Caco-2 (cell line): ENCODE results near the gene ETNK1. TPM values are rescaled to one million over a fixed set of nuclear protein-coding genes. Genes with fewer than 3 reads are reported as not detected.

ENCODE experiments used
- BruUV-seq: library from RNA; stranded (reverse); fragments of 400-500 nt; replicated peaks from 2 replicates; lab custom pipeline; 2021; lab: Mats Ljungman, UMichigan
- CTCF ChIA-PET: fragments of 300-600 bp; sonication (Branson Sonifier 250); formaldehyde crosslinking; loops from one replicate; lab custom pipeline; 2022; ENCODE audit warnings: antibody characterized with exemption; lab: Charles Lee
- POLR2A ChIA-PET: fragments of 300-600 bp; sonication (Branson Sonifier 250); formaldehyde crosslinking; loops from one replicate; lab custom pipeline; 2022; ENCODE audit warnings: antibody characterized with exemption; lab: Charles Lee
- DNase-seq, 2 experiments: peaks; one replicate each; pipeline versions ENCODE4 v3.0.0 to v3.0.0-alpha.2; 2020 to 2022
- H3K27me3 ChIP-seq: replicated peaks from 2 replicates; pipeline ENCODE4 v1.6.0; 2011; ENCODE audit warnings: low read length; ENCODE audit not compliant: control insufficient read depth, insufficient read depth
- H3K36me3 ChIP-seq: 2 replicates; pipeline ENCODE4 v1.5.1; 2011; ENCODE audit warnings: low read length; ENCODE audit not compliant: control insufficient read depth, insufficient read depth
- H3K4me1 ChIP-seq: fragments of 250-450 bp; sonication (Bioruptor Pico); 2 replicates; pipeline ENCODE4 v1.5.1; 2020; ENCODE audit warnings: mild to moderate bottlenecking
- H3K4me3 ChIP-seq: 2 replicates; pipeline ENCODE4 v1.5.1; 2011; ENCODE audit warnings: low read depth, mild to moderate bottlenecking, control low read depth, low read length
- H3K9me3 ChIP-seq: fragments of 250-450 bp; sonication (Bioruptor Pico); 2 replicates; pipeline ENCODE4 v1.5.1; 2020; ENCODE audit warnings: mild to moderate bottlenecking, moderate library complexity
- H3K27ac Mint-ChIP-seq: one replicate; pipeline ENCODE4 v1.8.0; 2022; ENCODE audit warnings: mixed read lengths; ENCODE audit not compliant: unreplicated experiment
- H3K27me3 Mint-ChIP-seq: one replicate; pipeline ENCODE4 v1.8.0; 2022; ENCODE audit warnings: mixed read lengths; ENCODE audit not compliant: insufficient read depth, unreplicated experiment
- H3K36me3 Mint-ChIP-seq: one replicate; pipeline ENCODE4 v1.8.0; 2022; ENCODE audit warnings: mild to moderate bottlenecking, mixed read lengths; ENCODE audit not compliant: insufficient read depth, unreplicated experiment
- H3K4me1 Mint-ChIP-seq: one replicate; pipeline ENCODE4 v1.8.0; 2022; ENCODE audit warnings: low read depth, mixed read lengths; ENCODE audit not compliant: unreplicated experiment
- H3K4me3 Mint-ChIP-seq: one replicate; pipeline ENCODE4 v1.8.0; 2022; ENCODE audit warnings: mild to moderate bottlenecking, moderate library complexity, mixed read lengths; ENCODE audit not compliant: unreplicated experiment
- H3K9me3 Mint-ChIP-seq: one replicate; pipeline ENCODE4 v1.8.0; 2022; ENCODE audit warnings: mixed read lengths; ENCODE audit not compliant: unreplicated experiment
- intact Hi-C: fragments of 100-400 bp; cut with micrococcal nuclease; formaldehyde crosslinking; loops from one replicate; pipeline ENCODE4 v1.10.0; 2022; ENCODE audit not compliant: unreplicated experiment
- total RNA-seq: library from RNA; stranded (reverse); gene quantifications from 2 replicates; pipeline ENCODE4 v1.2.3, GENCODE V29; 2022
- TF ChIP-seq, protein P1 (sequence below), 2 experiments: fragments of 200-600 bp in 1 of 2; IDR thresholded peaks; 1 replicate in 1 of 2; 2 replicates in 1 of 2; pipeline versions ENCODE4 v1.5.1 to v1.8.0; 2011 to 2022; ENCODE audit warnings: antibody characterized with exemption in 1 of 2, control low read depth in 1 of 2, inconsistent platforms in 1 of 2, low read depth in 1 of 2, low read length in 1 of 2, mild to moderate bottlenecking in 1 of 2, moderate library complexity in 1 of 2; ENCODE audit not compliant: insufficient read depth in 1 of 2, severe bottlenecking in 1 of 2, unreplicated experiment in 1 of 2

The ETNK1 gene
- total RNA-seq, 1 experiment from 2014 or later, result 78.7 TPM

GRCh38 chr12:22731236-22731635 lies 106.3 kb downstream of the ETNK1 start:
- no peaks in the 10 kb centered on the region for H3K9me3 Mint-ChIP-seq
- H3K4me3 Mint-ChIP-seq, result no peak overlapping the region
- Histone ChIP-seq H3K36me3 (no peaks in the 10 kb centered on the region), H3K27me3 (no peaks in the 10 kb centered on the region), H3K4me3 (no peak overlapping the region), H3K9me3 (no peaks in the 10 kb centered on the region; the same call in 1 of the 2 replicates), H3K4me1 (peaks cover 12% of the 10 kb centered on the region)
- TF ChIP-seq, protein P1, sequence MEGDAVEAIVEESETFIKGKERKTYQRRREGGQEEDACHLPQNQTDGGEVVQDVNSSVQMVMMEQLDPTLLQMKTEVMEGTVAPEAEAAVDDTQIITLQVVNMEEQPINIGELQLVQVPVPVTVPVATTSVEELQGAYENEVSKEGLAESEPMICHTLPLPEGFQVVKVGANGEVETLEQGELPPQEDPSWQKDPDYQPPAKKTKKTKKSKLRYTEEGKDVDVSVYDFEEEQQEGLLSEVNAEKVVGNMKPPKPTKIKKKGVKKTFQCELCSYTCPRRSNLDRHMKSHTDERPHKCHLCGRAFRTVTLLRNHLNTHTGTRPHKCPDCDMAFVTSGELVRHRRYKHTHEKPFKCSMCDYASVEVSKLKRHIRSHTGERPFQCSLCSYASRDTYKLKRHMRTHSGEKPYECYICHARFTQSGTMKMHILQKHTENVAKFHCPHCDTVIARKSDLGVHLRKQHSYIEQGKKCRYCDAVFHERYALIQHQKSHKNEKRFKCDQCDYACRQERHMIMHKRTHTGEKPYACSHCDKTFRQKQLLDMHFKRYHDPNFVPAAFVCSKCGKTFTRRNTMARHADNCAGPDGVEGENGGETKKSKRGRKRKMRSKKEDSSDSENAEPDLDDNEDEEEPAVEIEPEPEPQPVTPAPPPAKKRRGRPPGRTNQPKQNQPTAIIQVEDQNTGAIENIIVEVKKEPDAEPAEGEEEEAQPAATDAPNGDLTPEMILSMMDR (IDR thresholded peaks at IDR 0.05; ENCODE audit: insufficient read depth in 1 of 2, low read depth in 1 of 2, low read length in 1 of 2, severe bottlenecking in 1 of 2, unreplicated experiment in 1 of 2), result no peak
- POLR2A ChIA-PET, result no interaction called here
- peaks cover 6% of the 10 kb centered on the region for H3K4me1 Mint-ChIP-seq
- H3K27me3 Mint-ChIP-seq, result no peaks in the 10 kb centered on the region
- CTCF ChIA-PET, result no interaction called here
- H3K27ac Mint-ChIP-seq, result no peak overlapping the region
- no peaks in the 10 kb centered on the region for H3K36me3 Mint-ChIP-seq
- DNase-seq, result no peak
- no TSS peak for BruUV-seq
- intact Hi-C loops, result loop anchor here (2.0 kb wide), 1 partner anchor 22 kb away; no protein-coding TSS in a partner anchor

- intact Hi-C loops, result no loop called here
- Histone ChIP-seq H3K9me3 (no peaks in the 10 kb centered on the region; the same call in 1 of the 2 replicates), H3K4me1 (peaks cover 12% of the 10 kb centered on the region), H3K27me3 (no peaks in the 10 kb centered on the region), H3K36me3 (no peaks in the 10 kb centered on the region), H3K4me3 (no peak overlapping the region)
- Mint-ChIP-seq H3K27ac (no peak overlapping the region), H3K4me1 (peaks cover 6% of the 10 kb centered on the region), H3K36me3 (no peaks in the 10 kb centered on the region), H3K27me3 (peaks cover 6% of the 10 kb centered on the region), H3K4me3 (no peak overlapping the region), H3K9me3 (no peaks in the 10 kb centered on the region)
- ChIA-PET CTCF (no interaction called here), POLR2A (no interaction called here)
- no TSS peak for BruUV-seq
- TF ChIP-seq, protein P1 (IDR thresholded peaks at IDR 0.05; ENCODE audit: insufficient read depth in 1 of 2, low read depth in 1 of 2, low read length in 1 of 2, severe bottlenecking in 1 of 2, unreplicated experiment in 1 of 2), result no peak
- no peak for DNase-seq
These were observed 108.8 kb downstream of the ETNK1 start for GRCh38 chr12:22733756-22734155.

DNA sequence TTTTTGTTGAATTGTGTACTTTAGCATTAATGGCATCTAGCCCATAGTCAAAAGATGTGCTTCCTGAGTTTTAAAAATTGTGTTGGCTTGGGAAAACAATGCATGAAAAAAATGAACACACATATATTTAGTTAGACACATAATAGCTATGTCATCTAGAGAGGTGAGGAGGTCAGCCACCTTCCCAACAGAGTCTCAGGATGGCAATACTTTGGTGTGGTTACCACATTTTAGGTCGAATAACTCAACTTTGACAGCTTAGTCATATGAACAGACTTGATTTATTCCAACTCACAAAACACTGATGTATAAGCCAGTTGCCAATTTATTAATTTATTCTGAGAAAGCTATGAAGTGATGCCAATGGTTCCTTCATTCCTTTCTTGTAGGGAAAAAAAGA lies 114.0 kb downstream of the ETNK1 start:
- H3K27ac Mint-ChIP-seq, result no peak overlapping the region

More for the DNA sequence above, 114.0 kb downstream of the ETNK1 start:
- no peaks in the 10 kb centered on the region; the same call in 1 of the 2 replicates for H3K9me3 ChIP-seq
- no peaks in the 10 kb centered on the region for H3K4me1 Mint-ChIP-seq
- ChIA-PET CTCF (no interaction called here), POLR2A (no interaction called here)
- no TSS peak for BruUV-seq
- H3K4me3 ChIP-seq, result no peak overlapping the region
- intact Hi-C loops, result no loop called here
- H3K4me1 ChIP-seq, result no peaks in the 10 kb centered on the region
- H3K36me3 ChIP-seq, result no peaks in the 10 kb centered on the region
- no peak for DNase-seq
- H3K36me3 Mint-ChIP-seq, result no peaks in the 10 kb centered on the region
- H3K9me3 Mint-ChIP-seq, result no peaks in the 10 kb centered on the region
- H3K27me3 Mint-ChIP-seq, result peaks cover 8% of the 10 kb centered on the region
- no peaks in the 10 kb centered on the region for H3K27me3 ChIP-seq
- H3K4me3 Mint-ChIP-seq, result no peak overlapping the region
- TF ChIP-seq, protein P1 (IDR thresholded peaks at IDR 0.05; ENCODE audit: insufficient read depth in 1 of 2, low read depth in 1 of 2, low read length in 1 of 2, severe bottlenecking in 1 of 2, unreplicated experiment in 1 of 2), result no peak

Other genes with a start within 250 kb of the ETNK1 start
- 44.6 and 51.5 TPM in 2 replicates for gene C2CD5, start 80.6 kb upstream of the ETNK1 start, total RNA-seq